DND-41 (cell line): ENCODE data around the gene PCSK2.

Source experiments
- ATAC-seq: fragments of 200-7000 bp; cut with Tn5 transposase; 3 replicates; pipeline ENCODE4 v1.9.1; 2021; ENCODE audit warnings: low read depth; ENCODE audit not compliant: insufficient read depth
- DNase-seq: peaks from one replicate; pipeline ENCODE4 v3.0.0-alpha.2; 2020
- H2AFZ ChIP-seq: 2 replicates; pipeline ENCODE4 v1.6.0; 2012; ENCODE audit warnings: low read depth, low read length
- H3K27ac ChIP-seq: 2 replicates; pipeline ENCODE4 v1.5.1; 2012; ENCODE audit warnings: low read length, inconsistent platforms
- H3K27me3 ChIP-seq: fragments of 200-600 bp; sonication (generic); 2 replicates; pipeline ENCODE4 v1.6.0; 2012; ENCODE audit warnings: low read length, mild to moderate bottlenecking, inconsistent platforms; ENCODE audit not compliant: insufficient read depth, poor library complexity
- H3K36me3 ChIP-seq: 2 replicates; pipeline ENCODE4 v1.5.1; 2012; ENCODE audit warnings: low read length, inconsistent platforms; ENCODE audit not compliant: insufficient read depth
- H3K4me1 ChIP-seq: 2 replicates; pipeline ENCODE4 v1.5.1; 2012; ENCODE audit warnings: mild to moderate bottlenecking, low read length; ENCODE audit not compliant: insufficient read depth
- H3K4me2 ChIP-seq: 2 replicates; pipeline ENCODE4 v1.6.0; 2012; ENCODE audit warnings: mild to moderate bottlenecking, moderate library complexity, low read length, inconsistent platforms; ENCODE audit not compliant: insufficient read depth
- H3K4me3 ChIP-seq, 2 experiments: fragments of 200-600 bp in 1 of 2; shearing (Covaris generic) in 1 of 2; 2 replicates each; pipeline ENCODE4 v1.5.1; 2012 to 2016; ENCODE audit warnings: inconsistent platforms in 2 of 2, low read length in 2 of 2, mild to moderate bottlenecking in 2 of 2, low read depth in 1 of 2, moderate library complexity in 1 of 2
- H3K79me2 ChIP-seq: 2 replicates; pipeline ENCODE4 v1.6.0; 2012; ENCODE audit warnings: low read length, inconsistent platforms; ENCODE audit not compliant: insufficient read depth
- H3K9ac ChIP-seq: 2 replicates; pipeline ENCODE4 v1.6.0; 2012; ENCODE audit warnings: low read depth, mild to moderate bottlenecking, inconsistent platforms, low read length, moderate library complexity
- H3K9me3 ChIP-seq: 2 replicates; pipeline ENCODE4 v1.5.1; 2012; ENCODE audit warnings: low read length, moderate library complexity, mild to moderate bottlenecking, inconsistent platforms; ENCODE audit not compliant: insufficient read depth, severe bottlenecking
- H4K20me1 ChIP-seq: 2 replicates; pipeline ENCODE4 v1.6.0; 2012; ENCODE audit warnings: low read length; ENCODE audit not compliant: insufficient read depth
- CTCF ChIP-seq: IDR thresholded peaks from 2 replicates; pipeline ENCODE4 v1.5.1; 2012; ENCODE audit warnings: borderline replicate concordance, low read length, moderate library complexity, mild to moderate bottlenecking; ENCODE audit not compliant: poor library complexity, severe bottlenecking; ENCODE audit errors: extremely low read depth
- EZH2 ChIP-seq: IDR thresholded peaks from 3 replicates; pipeline ENCODE4 v1.6.1; 2012; ENCODE audit warnings: borderline replicate concordance, low read depth, mild to moderate bottlenecking, moderate library complexity, low read length, inconsistent platforms; ENCODE audit not compliant: severe bottlenecking

The PCSK2 gene

GRCh38 chr20:17491488-17491887 is 264.6 kb downstream of the PCSK2 start:
- ATAC-seq (no peak), DNase-seq (no peak)
- H4K20me1 ChIP-seq, result 0 out of 2 replicates have a peak, but pooled peaks cover 2% of the 10 kb centered on the region
- H3K36me3 ChIP-seq, result no peaks in the 10 kb centered on the region
- H3K4me1 ChIP-seq, result no peaks in the 10 kb centered on the region
- H2AFZ ChIP-seq, result no peak overlapping the region
- no peak overlapping the region for H3K9ac ChIP-seq
- H3K27me3 ChIP-seq, result no peaks in the 10 kb centered on the region
- H3K27ac ChIP-seq, result no peak overlapping the region
- H3K4me2 ChIP-seq, result no peak overlapping the region
- no peaks in the 10 kb centered on the region for H3K9me3 ChIP-seq
- no peak overlapping the region for H3K4me3 ChIP-seq
- no peaks in the 10 kb centered on the region for H3K79me2 ChIP-seq
- TF ChIP-seq CTCF (no peak), EZH2 (no peak)

- no peak for TF ChIP-seq EZH2
- TF ChIP-seq CTCF, result no peak
- Histone ChIP-seq H3K9me3 (no peaks in the 10 kb centered on the region), H4K20me1 (0 out of 2 replicates have a peak, but pooled peaks cover 2% of the 10 kb centered on the region), H2AFZ (no peak overlapping the region), H3K4me2 (no peak overlapping the region), H3K9ac (no peak overlapping the region), H3K4me1 (no peaks in the 10 kb centered on the region), H3K4me3 (no peak overlapping the region), H3K27me3 (no peaks in the 10 kb centered on the region), H3K36me3 (no peaks in the 10 kb centered on the region), H3K79me2 (no peaks in the 10 kb centered on the region), H3K27ac (no peak overlapping the region)
- DNase-seq (no peak), ATAC-seq (no peak)
These were observed 266.3 kb downstream of the PCSK2 start for GRCh38 chr20:17493173-17493572.

- Histone ChIP-seq H3K79me2 (no peaks in the 10 kb centered on the region), H3K27me3 (no peaks in the 10 kb centered on the region), H2AFZ (no peak overlapping the region), H3K36me3 (no peaks in the 10 kb centered on the region), H3K4me2 (no peak overlapping the region), H3K4me3 (no peak overlapping the region), H3K27ac (no peak overlapping the region), H3K9me3 (no peaks in the 10 kb centered on the region), H3K4me1 (no peaks in the 10 kb centered on the region), H3K9ac (no peak overlapping the region), H4K20me1 (0 out of 2 replicates have a peak, but pooled peaks cover 2% of the 10 kb centered on the region)
- no peak for ATAC-seq
- no peak for DNase-seq
- TF ChIP-seq CTCF (no peak), EZH2 (no peak)
These were observed 267.4 kb downstream of the PCSK2 start for GRCh38 chr20:17494201-17494600.

- no peak for ATAC-seq
- TF ChIP-seq CTCF (no peak), EZH2 (no peak)
- H3K4me1 ChIP-seq, result no peaks in the 10 kb centered on the region
These were observed 269.0 kb downstream of the PCSK2 start for GRCh38 chr20:17495826-17496225.

More at GRCh38 chr20:17495826-17496225, 269.0 kb downstream of the PCSK2 start:
- no peak overlapping the region for H3K4me2 ChIP-seq
- no peak overlapping the region for H3K9ac ChIP-seq
- H3K4me3 ChIP-seq, result no peak overlapping the region
- 0 out of 2 replicates have a peak, but pooled peaks cover 2% of the 10 kb centered on the region for H4K20me1 ChIP-seq
- no peaks in the 10 kb centered on the region for H3K27me3 ChIP-seq
- H3K9me3 ChIP-seq, result no peaks in the 10 kb centered on the region
- H3K79me2 ChIP-seq, result no peaks in the 10 kb centered on the region
- no peak overlapping the region for H3K27ac ChIP-seq
- H2AFZ ChIP-seq, result no peak overlapping the region
- DNase-seq, result no peak
- H3K36me3 ChIP-seq, result no peaks in the 10 kb centered on the region
